KOPT-K1 (cell line): Measurements from ENCODE around the gene HSPBAP1.
"Not testable (repeated sequence)": the region's sequence is repeated elsewhere in the genome, so short reads cannot be mapped to it uniquely, and the experiment has no call there.

Experiments
- H3K27ac ChIP-seq: fragments of 200-600 bp; sonication (generic); 2 replicates; pipeline ENCODE4 v1.5.1; 2016; ENCODE audit warnings: antibody characterized with exemption, mild to moderate bottlenecking, low read depth, low read length; ENCODE audit not compliant: poor library complexity, severe bottlenecking
- H3K36me3 ChIP-seq: fragments of 200-600 bp; sonication (generic); 2 replicates; pipeline ENCODE4 v1.5.1; 2017; ENCODE audit warnings: antibody characterized with exemption, mild to moderate bottlenecking, low read length, moderate library complexity; ENCODE audit not compliant: insufficient read depth
- H3K9me3 ChIP-seq: fragments of 200-600 bp; sonication (generic); 2 replicates; pipeline ENCODE4 v1.5.1; 2017; ENCODE audit warnings: antibody characterized with exemption, low read length, mild to moderate bottlenecking; ENCODE audit not compliant: insufficient read depth, poor library complexity, severe bottlenecking

Gene HSPBAP1

DNA sequence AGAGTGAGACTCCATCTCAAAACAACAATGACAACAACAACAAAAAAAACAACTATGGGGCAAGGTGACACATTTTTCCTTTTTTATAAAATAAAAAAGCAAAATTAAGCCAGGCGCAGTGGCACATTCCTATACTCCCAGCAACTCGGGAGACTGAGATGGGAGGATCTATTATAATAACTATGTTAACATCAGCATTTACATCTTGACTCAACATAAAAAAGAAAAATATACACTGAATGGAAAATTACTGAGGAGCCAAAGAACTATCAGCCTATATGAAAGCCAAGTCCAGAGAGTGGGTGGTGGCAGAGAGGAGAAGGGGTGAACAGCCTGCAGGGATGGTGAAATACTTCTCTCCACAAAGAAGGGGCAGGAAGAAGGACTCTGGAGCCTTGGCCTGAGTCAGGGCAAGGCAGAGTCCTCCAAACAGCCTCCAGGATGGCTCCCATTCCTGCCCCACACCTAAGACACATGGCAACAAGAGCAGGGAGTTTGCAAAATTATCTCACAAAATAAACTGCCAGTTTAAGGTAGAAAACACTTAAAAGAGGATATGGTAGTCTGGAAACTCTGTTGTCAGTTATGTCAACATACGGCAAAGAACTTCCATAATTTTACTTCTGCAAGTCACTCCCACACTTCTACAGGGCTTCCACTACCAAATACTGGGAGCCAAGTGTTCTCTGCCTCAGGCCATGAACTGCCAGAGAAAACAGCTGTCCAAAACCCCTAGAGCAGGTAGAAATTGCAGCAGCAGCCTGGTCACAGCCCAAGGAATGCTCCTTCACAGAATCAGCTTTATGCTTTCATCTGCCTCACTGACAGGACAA lies 25.9 kb downstream of the HSPBAP1 start:
- H3K9me3 ChIP-seq: no peaks in the 10 kb centered on the region
- H3K27ac ChIP-seq: no peak overlapping the region
- H3K36me3 ChIP-seq: no peaks in the 10 kb centered on the region

DNA sequence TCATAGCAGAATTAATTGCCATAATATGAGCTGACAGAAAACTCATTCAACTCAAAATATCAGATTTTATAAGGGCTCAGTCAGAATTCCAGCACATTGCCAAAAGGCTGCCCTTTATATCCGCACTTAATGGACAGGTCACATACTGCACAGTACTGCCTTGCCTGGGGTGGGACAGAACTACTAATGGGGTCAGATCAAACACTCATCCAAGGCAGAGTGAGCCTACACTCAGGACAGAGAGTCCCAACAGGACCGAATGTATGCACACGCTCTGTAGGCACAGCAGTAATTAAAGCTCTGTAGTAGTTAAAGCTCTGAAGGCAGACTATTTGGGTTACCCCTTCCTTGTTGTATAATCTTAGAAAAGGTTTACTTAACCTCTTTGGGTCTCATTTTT lies 27.2 kb downstream of the HSPBAP1 start:
- no peaks in the 10 kb centered on the region for H3K9me3 ChIP-seq
- H3K27ac ChIP-seq: no peak overlapping the region
- H3K36me3 ChIP-seq: no peaks in the 10 kb centered on the region

DNA sequence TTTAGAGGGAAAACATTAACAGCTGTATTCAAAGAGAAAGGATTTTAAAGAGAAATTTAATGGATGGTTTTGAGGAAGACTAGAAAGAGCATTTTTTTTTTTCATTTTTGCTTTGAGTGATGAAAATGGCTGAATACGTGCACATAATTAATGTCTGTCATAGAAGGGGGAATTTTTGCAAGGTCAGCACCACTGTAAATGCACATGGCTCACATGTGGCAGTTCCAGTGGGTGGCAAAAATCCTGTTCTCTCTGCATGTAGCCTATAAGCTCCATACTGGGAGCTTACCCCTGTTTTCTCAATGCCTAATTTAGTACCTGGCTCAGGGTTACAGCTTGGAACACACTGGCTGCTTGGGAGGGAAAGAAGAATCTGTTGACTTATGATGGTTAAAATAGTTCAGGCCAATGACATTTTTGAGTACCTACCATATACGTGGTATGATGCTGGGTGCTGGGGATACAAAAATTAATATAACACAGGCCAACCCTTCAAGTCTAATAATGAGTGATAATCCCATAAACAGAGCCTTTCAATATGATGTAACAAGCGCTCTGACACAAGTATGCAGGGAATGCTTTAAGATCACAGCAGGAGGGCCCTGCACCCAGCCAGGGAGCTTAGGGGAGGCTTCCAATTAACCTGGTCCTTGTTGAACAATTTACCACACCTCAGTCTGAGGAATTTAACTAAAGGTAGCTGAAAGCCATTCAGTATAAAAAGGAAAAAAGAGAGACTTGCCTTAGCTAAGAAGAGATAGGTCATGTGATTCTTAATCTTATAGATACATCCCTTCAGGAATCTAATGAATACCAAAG lies 33.0 kb downstream of the HSPBAP1 start:
- Histone ChIP-seq H3K27ac (no peak overlapping the region), H3K36me3 (peaks cover 4% of the 10 kb centered on the region; the same call in 1 of the 2 replicates), H3K9me3 (no peaks in the 10 kb centered on the region)

DNA sequence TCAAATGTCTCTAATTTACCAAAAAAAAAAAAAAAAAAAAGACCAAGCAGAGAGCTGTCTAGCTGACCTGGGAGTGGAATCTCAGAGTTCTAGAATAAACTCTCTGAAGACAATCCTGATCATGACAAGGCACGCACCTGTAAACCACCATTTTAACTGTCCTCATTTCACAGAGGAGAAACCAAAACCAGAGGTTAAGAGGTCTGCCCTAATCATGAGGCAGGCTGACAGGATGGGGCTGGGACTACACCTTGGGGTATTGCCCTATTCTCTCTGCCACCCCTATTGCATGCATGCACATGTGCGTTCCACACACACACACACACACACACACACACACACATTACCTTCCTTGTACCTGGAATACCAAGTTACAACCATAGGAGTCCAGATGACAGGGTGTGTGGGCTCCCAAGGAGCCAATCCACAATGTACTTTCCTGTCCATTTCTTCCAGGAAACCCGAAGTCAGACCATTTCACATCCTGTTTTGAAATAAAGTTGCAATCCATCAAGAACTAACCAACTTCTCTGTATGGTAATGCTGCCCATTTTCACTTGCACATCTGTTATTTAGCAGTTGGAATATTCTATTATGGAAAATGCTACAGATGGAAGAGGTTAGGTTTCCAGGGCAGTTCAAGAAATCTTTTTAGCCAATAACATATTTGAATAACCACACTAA lies 34.6 kb downstream of the HSPBAP1 start:
- H3K27ac ChIP-seq: no peak overlapping the region
- no peaks in the 10 kb centered on the region for H3K9me3 ChIP-seq
- peaks cover 12% of the 10 kb centered on the region; the same call in 1 of the 2 replicates for H3K36me3 ChIP-seq

DNA sequence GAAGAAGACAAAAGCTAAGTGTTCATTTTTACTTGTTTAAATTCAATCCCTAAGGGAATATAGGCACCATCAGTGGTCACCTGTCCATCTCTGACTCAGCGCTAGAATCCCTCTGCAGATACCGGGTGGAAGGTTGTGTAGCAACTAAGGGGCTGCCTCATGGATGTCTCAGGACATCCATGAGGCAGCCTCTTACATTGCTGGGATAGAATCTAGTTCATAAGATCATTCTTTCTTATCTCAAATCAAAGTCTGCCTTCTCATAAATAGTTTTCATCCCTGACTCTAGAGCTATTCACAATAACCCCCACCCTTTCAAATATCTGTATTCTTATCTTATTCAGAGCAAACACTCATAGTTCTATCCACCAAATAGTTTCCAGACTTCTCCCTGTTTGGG lies 38.1 kb downstream of the HSPBAP1 start:
- H3K9me3 ChIP-seq: no peaks in the 10 kb centered on the region
- peaks cover 18% of the 10 kb centered on the region; the same call in 1 of the 2 replicates for H3K36me3 ChIP-seq

DNA sequence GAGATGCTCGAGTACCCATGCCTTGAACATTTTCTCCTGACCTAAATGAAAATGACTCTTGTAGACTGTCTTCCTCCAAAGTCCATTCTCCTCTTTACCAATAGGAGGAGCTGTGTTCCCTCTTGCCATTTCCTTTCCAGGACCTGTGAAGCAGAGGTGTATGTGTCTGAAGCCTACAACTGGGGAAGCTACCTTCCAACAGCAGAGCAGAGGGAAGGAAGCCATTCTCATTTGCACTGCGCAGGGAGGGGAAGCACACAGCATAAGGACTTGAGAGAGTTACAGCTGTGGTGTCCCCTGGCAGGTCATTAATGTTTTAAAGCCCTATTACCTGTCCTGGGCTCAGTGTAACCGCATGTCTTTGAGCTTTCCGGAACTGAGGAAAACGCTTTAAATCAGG lies 38.7 kb downstream of the HSPBAP1 start:
- H3K9me3 ChIP-seq: no peaks in the 10 kb centered on the region
- no peak overlapping the region for H3K27ac ChIP-seq
- peaks cover 18% of the 10 kb centered on the region; the same call in 1 of the 2 replicates for H3K36me3 ChIP-seq

More for the DNA sequence above, 38.1 kb downstream of the HSPBAP1 start:
- no peak overlapping the region for H3K27ac ChIP-seq

DNA sequence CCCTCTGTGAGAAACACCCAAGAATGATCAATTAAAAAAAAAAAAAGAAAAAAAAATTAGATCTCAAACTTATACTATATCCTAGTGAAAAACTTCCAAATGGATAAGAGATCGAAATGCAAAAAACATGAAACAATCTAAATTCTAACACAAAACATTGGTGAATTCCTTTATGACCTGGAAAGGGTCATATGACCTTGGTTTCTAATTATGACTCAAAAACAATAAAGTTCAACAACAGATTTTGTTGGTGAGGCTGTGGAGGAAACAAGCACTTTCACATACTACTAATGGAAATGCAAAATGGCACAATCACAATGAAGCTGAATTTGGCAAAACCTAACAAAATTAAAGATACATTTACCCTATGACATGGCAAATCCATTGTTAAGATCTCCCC lies 45.3 kb downstream of the HSPBAP1 start:
- no peaks in the 10 kb centered on the region for H3K9me3 ChIP-seq
- no peak overlapping the region for H3K27ac ChIP-seq
- 0 out of 2 replicates have a peak, but pooled peaks cover 3% of the 10 kb centered on the region for H3K36me3 ChIP-seq

DNA sequence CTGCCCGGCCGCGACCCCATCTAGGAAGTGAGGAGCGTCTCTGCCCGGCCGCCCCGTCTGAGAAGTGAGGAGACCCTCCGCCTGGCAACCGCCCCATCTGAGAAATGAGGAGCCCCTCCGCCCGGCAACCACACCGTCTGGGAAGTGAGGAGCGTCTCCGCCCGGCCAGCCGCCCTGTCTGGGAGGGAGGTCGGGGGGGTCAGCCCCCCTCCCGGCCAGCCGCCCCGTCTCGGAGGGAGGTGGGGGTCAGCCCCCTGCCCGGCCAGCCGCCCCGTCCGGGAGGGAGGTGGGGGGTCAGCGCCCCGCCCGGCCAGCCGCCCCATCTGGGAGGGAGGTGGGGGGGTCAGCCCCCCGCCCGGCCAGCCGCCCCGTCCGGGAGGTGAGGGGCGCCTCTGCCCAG lies 46.3 kb downstream of the HSPBAP1 start:
- H3K27ac ChIP-seq, H3K9me3 ChIP-seq: not testable (repeated sequence)
- H3K36me3 ChIP-seq: peaks cover 13% of the 10 kb centered on the region

DNA sequence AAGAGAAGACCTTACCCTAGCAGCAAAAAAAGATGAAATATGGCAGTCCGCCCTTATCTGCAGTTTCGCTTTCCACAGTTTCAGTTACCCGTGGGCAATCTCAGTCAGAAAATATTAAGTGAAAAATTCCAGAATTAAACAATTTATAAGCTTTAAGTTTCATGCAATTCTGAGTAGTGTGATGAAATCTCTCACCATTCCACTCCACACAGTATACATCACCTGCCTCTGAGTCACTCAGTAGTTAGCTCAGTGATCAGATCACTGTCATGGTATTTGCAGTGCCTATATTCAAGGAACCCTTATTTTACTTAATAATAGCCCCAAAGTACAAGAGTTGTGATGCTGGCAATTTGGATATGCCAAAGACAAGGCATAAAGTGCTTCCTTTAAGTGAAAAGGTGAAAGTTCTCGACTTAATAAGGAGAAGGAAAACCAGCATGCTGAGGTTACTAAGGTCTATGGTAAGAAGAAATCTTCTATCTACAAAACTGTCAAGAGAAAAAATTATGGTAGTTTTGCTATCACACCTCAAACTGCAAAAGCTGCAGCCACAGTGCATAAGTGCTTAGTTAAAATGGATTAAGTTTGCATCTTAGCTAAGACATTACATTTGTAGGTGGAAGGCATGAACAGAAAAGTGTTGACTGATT lies 48.1 kb downstream of the HSPBAP1 start:
- no peak overlapping the region for H3K27ac ChIP-seq

DNA sequence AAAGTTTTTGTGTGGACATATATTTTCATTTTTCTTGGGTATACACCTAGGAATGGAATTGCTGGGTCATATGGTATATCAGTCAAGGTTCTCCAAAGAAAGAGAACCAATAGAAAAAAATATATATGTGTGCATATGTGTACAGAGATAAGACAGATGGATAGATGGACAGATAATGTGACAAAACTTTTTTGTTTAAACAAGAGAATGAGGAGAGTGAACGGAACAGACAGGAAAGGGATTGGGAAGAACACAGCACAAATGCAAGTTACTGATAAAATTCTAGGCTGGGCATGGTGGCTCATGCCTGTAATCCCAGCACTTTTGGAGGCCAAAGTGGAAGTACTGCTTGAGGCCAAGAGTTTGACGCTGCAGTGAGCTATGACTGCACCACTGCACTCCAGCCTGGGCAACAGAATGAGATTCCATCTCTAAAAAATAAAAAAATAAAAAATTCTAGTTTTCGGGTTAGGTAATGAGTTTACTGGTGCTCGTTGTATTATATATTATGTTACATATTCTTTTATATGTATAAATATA lies 50.0 kb downstream of the HSPBAP1 start:
- H3K9me3 ChIP-seq: no peaks in the 10 kb centered on the region

More for the DNA sequence above, 48.1 kb downstream of the HSPBAP1 start:
- H3K36me3 ChIP-seq: peaks cover 18% of the 10 kb centered on the region
- H3K9me3 ChIP-seq: no peaks in the 10 kb centered on the region

DNA sequence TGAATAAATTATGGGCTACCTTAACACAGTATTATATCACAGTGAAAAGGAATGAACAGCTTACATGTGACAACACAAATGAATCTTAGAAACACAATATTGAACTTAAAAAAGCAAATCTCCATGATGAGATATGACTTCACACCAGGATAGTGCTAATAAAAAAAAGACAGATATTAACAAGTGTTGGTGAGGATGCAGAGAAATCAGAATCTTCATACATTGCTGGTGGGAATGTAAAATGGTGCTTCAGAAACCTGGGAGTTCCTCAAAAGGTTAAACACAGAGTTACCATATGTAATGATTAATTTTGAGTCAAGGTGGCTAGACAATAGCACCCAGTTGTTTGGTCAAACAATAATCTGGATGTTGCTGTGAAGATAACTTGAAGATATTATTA lies 51.4 kb downstream of the HSPBAP1 start:
- H3K36me3 ChIP-seq: peaks cover 32% of the 10 kb centered on the region
- H3K27ac ChIP-seq: no peak overlapping the region
- no peaks in the 10 kb centered on the region for H3K9me3 ChIP-seq

More for the DNA sequence above, 50.0 kb downstream of the HSPBAP1 start:
- no peak overlapping the region for H3K27ac ChIP-seq
- H3K36me3 ChIP-seq: peaks cover 32% of the 10 kb centered on the region

DNA sequence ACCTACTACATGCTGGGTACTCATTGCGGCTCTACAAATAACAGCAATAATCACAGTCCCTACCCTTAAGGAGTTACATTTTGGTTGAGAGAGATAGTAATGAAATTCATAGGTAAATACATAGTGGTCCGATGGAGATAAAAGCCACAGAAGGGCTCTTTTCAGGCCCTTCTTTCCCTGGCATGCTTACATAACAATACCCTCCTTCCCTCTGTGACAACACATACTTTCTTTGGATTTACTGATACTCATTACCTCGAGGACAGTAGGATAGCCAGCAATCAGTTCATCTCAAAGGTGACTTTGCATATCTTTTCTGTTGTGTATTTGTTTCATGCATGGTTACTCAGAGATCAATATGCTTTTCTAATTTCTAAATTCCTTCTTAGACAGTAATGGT lies 54.5 kb downstream of the HSPBAP1 start:
- peaks cover 32% of the 10 kb centered on the region for H3K36me3 ChIP-seq
- H3K9me3 ChIP-seq: no peaks in the 10 kb centered on the region
- H3K27ac ChIP-seq: no peak overlapping the region

DNA sequence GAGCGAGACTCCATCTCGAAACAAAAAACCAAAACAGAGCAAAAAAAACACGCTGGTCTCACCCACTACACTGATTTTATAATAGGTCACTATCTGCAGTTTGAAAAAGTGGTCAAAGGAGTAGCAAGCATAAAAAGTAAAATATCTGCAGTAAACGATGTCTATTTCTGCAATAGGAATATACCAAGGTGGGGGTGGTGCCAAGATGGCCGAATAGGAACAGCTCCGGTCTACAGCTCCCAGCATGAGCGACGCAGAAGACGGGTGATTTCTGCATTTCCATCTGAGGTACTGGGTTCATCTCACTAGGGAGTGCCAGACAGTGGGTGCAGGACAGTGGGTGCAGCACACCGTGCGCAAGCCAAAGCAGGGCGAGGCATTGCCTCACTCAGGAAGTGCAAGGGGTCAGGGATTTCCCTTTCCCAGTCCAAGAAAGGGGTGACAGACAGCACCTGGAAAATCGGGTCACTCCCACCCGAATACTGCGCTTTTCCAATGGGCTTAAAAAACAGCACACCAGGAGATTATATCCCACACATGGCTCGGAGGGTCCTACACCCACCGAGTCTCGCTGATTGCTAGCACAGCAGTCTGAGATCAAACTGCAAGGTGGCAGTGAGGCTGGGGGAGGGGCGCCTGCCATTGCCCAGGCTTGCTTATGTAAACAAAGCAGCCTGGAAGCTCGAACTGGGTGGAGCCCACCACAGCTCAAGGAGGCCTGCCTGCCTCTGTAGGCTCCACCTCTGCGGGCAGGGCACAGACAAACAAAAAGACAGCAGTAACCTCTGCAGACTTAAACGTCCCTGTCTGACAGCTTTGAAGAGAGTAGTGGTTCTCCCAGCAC lies 60.7 kb downstream of the HSPBAP1 start:
- peaks cover 22% of the 10 kb centered on the region for H3K9me3 ChIP-seq
- peaks cover 40% of the 10 kb centered on the region for H3K36me3 ChIP-seq
- H3K27ac ChIP-seq: not testable (repeated sequence)

DNA sequence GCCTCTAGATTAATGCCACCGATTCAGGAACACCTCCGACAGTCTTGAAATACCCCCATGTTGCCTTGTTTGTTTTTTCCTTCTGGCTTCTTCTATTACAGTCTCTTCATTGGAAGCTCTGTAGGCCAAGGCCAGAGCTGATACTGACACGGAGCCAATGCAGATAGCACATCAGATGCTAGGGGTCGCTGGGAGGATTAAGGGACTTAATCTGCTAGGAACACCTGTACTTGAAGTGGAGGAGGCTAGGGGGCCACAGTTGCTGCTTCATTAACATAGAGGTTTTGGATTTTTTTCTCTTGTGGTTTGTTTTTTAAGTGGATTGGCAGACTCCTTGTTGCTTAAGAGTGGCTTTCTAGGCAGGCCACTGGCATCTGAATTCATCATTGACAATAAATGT lies 63.4 kb downstream of the HSPBAP1 start:
- peaks cover 28% of the 10 kb centered on the region for H3K9me3 ChIP-seq
- H3K36me3 ChIP-seq: peaks cover 60% of the 10 kb centered on the region
- H3K27ac ChIP-seq: no peak overlapping the region
